A549 treated with CORT108297 at 1 μM for 4 hours (cell line): ENCODE data around the gene IL11. TPM values are rescaled to one million over a fixed set of nuclear protein-coding genes. Genes with fewer than 3 reads are reported as not detected.

Source experiments
- total RNA-seq: library from RNA; stranded (reverse); fragments of 200-300 nt; extraction: Qiagen RNA extraction; gene quantifications from 5 replicates; pipeline ENCODE4 v1.2.3, GENCODE V29; 2022

The IL11 gene
- 42.1 to 61.8 TPM (median 53.6 TPM) in 5 replicates for total RNA-seq

DNA sequence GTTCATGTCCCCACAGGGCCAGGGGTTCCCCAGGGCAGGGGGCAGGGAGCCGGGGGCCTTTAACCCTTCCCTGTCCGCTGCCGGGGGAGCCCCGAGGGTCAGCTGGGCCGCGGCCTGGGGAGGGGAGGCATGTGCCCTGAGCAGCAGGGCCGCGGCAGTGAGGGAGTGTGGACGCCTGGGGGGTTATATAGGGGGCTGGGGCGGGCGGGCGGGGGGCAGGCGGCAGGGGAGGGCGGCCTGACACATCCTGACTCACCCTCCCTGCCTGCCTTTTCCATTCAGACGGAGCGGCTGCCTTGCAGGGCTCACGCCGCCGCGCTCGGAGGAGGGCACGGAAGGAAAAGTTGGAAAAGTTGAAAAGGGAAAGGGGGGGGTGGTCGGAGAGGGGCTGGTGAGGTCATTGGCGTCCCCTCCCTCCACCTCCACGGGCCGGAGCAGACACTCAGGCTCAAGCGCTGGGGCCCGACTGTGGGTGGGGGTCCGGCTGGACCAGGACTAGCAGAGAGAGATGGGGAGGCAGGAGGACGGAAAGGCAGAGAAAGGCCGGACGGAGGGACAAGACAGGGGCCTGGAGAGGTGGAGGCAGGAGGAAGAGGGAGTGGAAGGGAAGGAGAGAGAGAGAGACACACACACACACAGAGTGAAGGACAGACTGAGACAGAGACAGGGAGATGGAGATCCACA lies at the start of gene IL11:
Gene IL11, minus strand, starts transcription at position 159 of the 684 bp plus-strand sequence. Its CDS starts 153 bp downstream, at position 6.

DNA sequence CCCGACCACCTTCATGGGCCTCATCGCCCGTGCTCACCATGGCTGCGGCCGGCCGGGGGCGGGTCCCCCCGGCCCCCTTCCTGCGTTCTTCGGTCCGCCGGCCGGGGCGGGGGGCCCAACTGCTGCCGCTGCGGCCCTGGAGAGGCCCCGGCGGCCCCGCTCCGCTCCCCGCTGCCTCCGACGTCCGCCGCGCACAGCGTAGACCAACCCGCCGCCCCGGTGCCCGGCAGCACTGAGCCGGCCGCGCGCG lies 37.2 kb upstream of the IL11 start, which contains the start of gene UBE2S:
Gene UBE2S, minus strand, starts transcription at position 239 of the 250 bp plus-strand sequence. Its CDS starts 199 bp downstream, at position 40.

DNA sequence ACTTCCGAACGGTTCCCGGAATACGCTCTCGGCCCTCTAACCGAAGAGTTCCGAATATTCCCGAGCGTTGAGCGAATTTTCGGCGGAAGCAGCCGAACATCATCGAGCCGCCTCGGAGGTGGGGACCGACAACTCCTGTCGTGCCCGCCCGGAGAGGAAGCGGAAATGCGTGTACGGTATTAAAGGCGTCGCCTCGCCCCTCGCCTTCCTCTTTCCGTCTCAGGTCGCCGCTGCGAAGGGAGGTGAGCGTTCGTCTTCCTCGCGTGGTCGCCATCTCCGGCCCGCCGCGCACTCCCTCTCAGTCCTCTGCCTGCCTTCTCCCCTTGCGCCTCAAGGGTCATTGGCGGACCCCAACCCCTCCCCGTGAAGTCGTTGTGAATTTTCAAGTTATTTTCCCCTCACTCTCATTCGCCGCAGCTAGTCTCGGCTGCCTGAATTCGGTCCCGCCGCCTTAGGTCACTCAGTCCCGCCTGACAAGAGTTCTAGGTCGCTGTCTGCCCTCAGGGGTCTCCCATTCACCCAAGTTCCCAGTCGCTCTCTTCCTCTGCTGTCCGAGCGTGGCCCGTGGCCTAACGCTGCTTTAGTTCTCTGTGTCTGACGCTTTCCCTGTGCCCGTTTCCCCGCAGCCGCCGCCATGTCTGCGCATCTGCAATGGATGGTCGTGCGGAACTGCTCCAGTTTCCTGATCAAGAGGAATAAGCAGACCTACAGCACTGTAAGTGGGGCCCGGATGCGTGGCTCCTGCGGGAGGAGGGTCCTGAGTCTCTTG lies 15.6 kb upstream of the IL11 start, which contains the start of gene RPL28:
Gene RPL28, plus strand, starts transcription at position 209 of the 769 bp plus-strand sequence. Its CDS starts 426 bp downstream, at position 635.

DNA sequence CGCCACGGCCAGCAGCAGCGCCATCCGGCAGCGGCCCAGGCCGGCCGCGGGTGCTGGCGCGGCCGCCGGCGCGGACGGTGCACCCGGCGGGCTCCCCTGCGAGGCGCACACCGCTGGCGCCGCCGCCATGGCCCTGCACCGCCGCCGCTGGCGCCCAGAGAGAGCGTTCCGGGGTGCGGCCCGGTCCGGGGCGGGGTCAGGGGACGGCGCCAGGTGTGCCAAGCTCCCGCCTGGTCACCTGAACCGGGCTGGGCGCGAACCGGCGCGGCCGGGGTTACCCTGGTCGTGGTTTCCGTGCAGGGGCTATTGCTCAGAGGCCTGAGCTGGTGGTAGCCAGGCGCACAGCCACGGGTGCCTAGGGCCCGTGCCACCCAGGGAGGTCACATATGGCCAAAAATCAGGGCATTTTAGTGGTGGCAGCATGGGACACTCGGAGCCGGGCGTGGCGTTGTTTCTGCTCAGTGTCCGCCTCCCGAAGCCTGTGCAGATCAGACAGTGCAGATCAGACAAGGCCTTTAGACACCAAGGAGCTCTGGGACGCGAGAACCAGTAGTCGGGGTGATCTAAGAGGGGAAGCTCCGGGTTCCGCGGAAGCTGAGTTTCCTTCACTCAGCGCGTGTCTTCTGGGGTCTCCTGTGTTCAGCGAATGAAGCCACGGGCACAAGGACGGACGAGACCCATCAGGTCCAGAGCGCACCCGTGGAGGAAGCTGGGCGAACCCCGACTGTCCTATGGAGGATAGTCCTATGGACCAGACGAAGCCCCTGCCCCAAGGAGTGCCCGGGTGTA lies 14.1 kb upstream of the IL11 start, which contains the start of gene TMEM238:
Gene TMEM238, minus strand, starts transcription at position 162 of the 789 bp plus-strand sequence. Its CDS starts 33 bp downstream, at position 129.

DNA sequence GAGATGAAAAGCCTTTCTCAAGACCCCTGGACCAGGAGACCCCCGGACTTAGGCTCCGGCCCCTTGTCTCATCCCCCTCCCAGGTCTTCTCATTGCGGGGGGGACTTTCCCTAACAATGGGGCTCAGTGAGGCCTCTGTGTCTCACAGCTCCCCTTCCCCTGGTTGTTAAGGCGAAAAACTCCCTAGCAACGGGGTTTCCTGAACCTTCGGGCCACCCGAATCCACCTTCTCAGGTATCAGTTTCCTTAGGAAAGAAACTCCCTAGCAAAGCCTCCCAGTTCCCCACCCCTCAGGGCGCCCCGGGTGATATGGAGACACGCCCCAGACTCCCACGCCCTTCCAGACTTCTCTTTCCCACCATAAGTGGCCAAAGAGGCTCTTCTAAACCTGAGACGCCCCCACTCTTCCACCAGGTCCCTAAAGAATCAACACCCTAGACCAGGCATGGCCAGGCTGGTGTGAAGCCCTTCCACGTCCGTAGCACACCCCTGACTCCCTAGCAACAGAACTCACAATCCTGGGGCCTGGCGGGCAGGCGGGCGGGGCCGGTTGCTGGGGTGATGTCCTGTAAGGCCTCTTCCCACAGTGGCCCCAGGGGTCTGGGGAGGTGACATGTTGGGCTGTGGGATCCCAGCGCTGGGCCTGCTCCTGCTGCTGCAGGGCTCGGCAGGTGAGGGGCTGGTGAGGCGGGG lies 6.1 kb upstream of the IL11 start, which contains the start of gene TMEM190:
Gene TMEM190, plus strand, starts transcription at position 586 of the 693 bp plus-strand sequence. Its CDS starts 28 bp downstream, at position 614.

DNA sequence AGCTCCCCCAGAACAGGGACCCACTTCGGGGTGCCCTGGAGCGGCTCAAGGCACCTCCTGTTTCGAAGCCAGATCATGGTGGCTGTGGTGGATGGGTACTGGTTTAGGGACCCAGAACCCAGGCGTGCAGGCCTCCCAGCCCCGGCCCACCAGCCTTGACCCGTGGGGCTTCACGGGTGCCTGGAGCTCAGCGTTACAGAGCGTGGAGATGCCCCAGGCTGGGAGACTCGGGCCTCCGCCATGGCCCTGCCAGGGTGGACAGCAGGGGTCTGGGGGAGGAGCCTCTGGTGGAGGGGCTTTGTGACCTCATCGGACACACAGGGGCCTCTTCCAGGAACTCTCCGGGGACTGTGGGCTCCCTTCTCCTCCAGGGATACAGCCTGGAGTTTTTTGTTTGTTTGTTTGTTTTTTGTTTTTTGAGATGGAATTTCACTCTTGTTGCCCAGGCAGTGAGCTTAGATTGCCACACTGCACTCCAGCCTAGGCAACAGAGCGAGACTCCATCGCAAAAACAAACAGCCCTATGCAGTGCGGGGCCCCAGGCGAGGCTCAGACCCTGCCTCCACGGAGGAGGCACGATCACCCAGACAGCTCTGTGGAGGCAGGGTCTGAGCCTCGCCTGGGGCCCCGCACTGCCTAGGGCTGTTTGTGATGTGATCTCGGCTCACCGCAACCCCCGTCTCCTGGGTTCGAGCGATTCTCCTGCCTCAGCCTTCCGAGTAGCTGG lies 7.1 kb downstream of the IL11 start, which contains the start of gene GARIN5B:
Gene GARIN5B, minus strand, starts transcription at position 271 of the 727 bp plus-strand sequence. Its CDS starts 194 bp downstream, at position 77.

DNA sequence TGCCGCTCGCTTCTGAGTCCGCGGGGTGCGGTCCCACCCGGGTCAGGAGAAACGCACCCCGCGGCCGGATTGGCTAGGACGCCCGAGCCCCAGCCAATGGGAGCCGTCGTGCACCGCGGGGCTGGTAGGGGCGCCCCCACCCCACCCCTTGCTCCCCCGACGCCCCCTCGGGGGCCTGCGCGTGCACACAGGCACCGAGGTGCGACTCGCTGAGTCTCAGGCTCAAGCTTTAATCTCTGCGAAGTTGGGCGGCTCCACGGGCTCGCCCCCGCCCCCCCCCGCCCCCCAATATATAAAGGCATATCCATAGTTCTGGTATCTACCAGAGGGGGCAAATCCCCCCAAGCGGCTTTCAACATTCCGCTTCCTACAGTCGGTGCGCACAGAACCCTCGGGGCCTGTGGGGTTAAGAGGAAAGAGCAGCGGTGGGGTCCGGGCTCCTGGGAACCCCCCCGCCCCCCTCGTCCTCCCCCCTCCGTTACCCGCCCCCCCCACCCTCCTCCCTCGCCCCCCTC lies 15.5 kb downstream of the IL11 start, which contains the start of gene COX6B2:
Gene COX6B2, minus strand, starts transcription at position 22 of the 515 bp plus-strand sequence. CDS start 198 bp downstream, outside the sequence.

DNA sequence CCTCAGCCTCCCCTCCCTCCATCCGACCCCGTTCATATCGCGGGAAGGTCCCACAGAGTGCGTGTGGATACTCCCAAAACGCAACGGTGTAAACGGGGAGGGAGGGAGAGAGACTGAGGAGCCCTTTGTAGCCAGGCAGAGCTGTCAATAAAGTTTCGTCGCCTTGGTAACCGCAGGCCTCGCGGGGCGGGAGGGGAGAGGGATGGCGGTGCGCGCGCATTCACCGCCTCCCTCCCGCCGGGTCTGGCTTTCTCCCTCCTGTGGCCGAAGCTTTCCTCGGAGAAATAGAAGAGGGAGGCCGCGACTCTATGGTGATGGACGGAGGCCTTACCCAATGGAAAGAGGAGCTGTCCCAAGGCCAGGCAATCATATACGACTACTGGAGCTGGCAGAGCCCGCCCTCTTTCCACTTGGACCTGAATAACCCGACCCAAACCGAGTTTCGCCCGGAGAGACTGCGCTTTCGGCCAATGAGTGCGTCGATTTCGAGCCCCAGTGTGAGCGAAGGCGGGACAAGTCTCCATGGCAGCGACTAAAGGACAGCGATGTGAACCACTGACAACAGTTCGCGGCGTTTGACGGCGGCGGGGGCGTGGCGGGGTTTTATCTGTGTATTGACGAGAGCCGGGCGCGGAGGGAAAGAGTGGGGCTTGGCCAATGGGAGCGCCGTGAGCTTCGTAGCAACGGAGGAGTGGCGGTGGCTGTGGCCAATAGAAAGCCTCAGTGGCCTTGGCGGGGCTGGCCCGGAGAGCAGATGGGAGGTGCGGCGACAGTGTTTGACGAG lies 31.0 kb downstream of the IL11 start, which contains the start of gene KMT5C:
Gene KMT5C, plus strand, starts transcription at position 772 of the 784 bp plus-strand sequence. CDS start 2,061 bp downstream, outside the sequence.

DNA sequence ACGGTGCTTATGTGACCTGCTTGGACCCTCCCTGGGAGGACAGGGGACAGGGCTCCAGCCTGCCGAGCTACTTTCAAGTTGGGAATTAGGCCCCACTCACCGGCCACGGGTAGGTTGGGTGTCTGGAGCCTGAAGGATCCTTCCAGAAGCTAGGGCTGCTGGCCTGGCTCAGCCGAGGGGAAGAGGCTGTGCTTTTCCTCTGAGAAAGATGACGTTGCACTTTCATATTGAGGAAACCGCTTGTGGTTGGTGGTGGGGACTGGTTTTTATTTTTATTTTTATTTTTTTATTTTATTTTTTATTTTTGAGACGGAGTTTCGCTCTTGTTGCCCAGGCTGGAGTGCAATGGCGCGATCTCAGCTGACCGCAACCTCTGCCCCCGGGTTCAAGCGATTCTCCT lies 45.1 kb downstream of the IL11 start, which contains the start of gene TMEM150B:
Gene TMEM150B, minus strand, starts transcription at position 170 of the 400 bp plus-strand sequence. CDS start 4,305 bp downstream, outside the sequence.

Other genes with a start within 250 kb of the IL11 start
- gene TNNT1, start 221.3 kb downstream of the IL11 start, total RNA-seq, result 114 to 145 TPM (median 137 TPM) in 5 replicates
- gene TNNI3, start 212.7 kb downstream of the IL11 start, total RNA-seq, result 6.1 to 9.2 TPM (median 8.0 TPM) in 5 replicates
- gene DNAAF3, start 203.8 kb downstream of the IL11 start, total RNA-seq, result 4.5 to 6.9 TPM (median 6.2 TPM) in 5 replicates
- gene SYT5, start 190.2 kb downstream of the IL11 start, total RNA-seq, result 2.8 to 4.9 TPM (median 3.8 TPM) in 5 replicates
- gene PTPRH, start 161.0 kb downstream of the IL11 start, total RNA-seq, result 3.7 to 5.3 TPM (median 5.2 TPM) in 5 replicates
- 2.7 to 6.4 TPM (median 5.2 TPM) in 5 replicates for gene TMEM86B, start 141.7 kb downstream of the IL11 start, total RNA-seq
- gene PPP6R1, start 111.4 kb downstream of the IL11 start, total RNA-seq, result 87.7 to 128 TPM (median 124 TPM) in 5 replicates
- gene HSPBP1, start 90.4 kb downstream of the IL11 start, total RNA-seq, result 119 to 156 TPM (median 146 TPM) in 5 replicates
- gene BRSK1, start 86.5 kb downstream of the IL11 start, total RNA-seq, result 3.3 to 5.4 TPM (median 4.0 TPM) in 5 replicates
- gene TMEM150B, start 45.1 kb downstream of the IL11 start, total RNA-seq, result not detected in 5 replicates
- 5.8 to 11.4 TPM (median 9.7 TPM) in 5 replicates for gene KMT5C, start 30.6 kb downstream of the IL11 start, total RNA-seq
- 0.58 to 1.4 TPM (median 1.2 TPM) in 5 replicates for gene COX6B2, start 15.7 kb downstream of the IL11 start, total RNA-seq
- gene GARIN5B, start 7.2 kb downstream of the IL11 start, total RNA-seq, result 0.06 to 0.29 TPM (median 0.12 TPM) in 5 replicates
- gene TMEM190, start 6.4 kb upstream of the IL11 start, total RNA-seq, result 1.2 to 2.6 TPM (median 2.0 TPM) in 5 replicates
- gene TMEM238, start 13.8 kb upstream of the IL11 start, total RNA-seq, result 1.6 to 11.1 TPM (median 8.6 TPM) in 5 replicates
- 2,587 to 2,941 TPM (median 2,775 TPM) in 5 replicates for gene RPL28, start 15.5 kb upstream of the IL11 start, total RNA-seq
- 320 to 492 TPM (median 460 TPM) in 5 replicates for gene UBE2S, start 37.3 kb upstream of the IL11 start, total RNA-seq
- gene SHISA7, start 72.8 kb upstream of the IL11 start, total RNA-seq, result 0.02 TPM in 1 of 5 replicates, not detected in the others
- gene ISOC2, start 91.2 kb upstream of the IL11 start, total RNA-seq, result 54.6 to 66.3 TPM (median 63.5 TPM) in 5 replicates
- not detected in 5 replicates for gene C19orf85, start 94.3 kb upstream of the IL11 start, total RNA-seq
- 5.7 to 8.8 TPM (median 7.8 TPM) in 5 replicates for gene ZNF628, start 106.2 kb upstream of the IL11 start, total RNA-seq
- gene NAT14, start 114.7 kb upstream of the IL11 start, total RNA-seq, result 34.2 to 64.7 TPM (median 61.2 TPM) in 5 replicates
- gene SSC5D, start 118.0 kb upstream of the IL11 start, total RNA-seq, result 0.45 to 1.3 TPM (median 0.81 TPM) in 5 replicates
- gene SBK2, start 166.7 kb upstream of the IL11 start, total RNA-seq, result 1.6 to 2.8 TPM (median 2.3 TPM) in 5 replicates
- 1.7 to 2.0 TPM (median 1.9 TPM) in 5 replicates for gene SBK3, start 175.1 kb upstream of the IL11 start, total RNA-seq
- gene ZNF579, start 210.4 kb upstream of the IL11 start, total RNA-seq, result 15.7 to 31.2 TPM (median 28.5 TPM) in 5 replicates
- gene FIZ1, start 229.1 kb upstream of the IL11 start, total RNA-seq, result 17.6 to 24.7 TPM (median 24.3 TPM) in 5 replicates
- gene ZNF524, start 229.8 kb upstream of the IL11 start, total RNA-seq, result 13.4 to 21.2 TPM (median 20.6 TPM) in 5 replicates
- gene ZNF865, start 235.2 kb upstream of the IL11 start, total RNA-seq, result 7.3 to 13.8 TPM (median 12.5 TPM) in 5 replicates